SK-N-SH (cell line): Measurements from ENCODE around the gene IRF2. TPM values are rescaled to one million over a fixed set of nuclear protein-coding genes. Genes with fewer than 3 reads are reported as not detected.

Experiments
- CTCF ChIA-PET: fragments of 300-600, 350-600 bp; formaldehyde crosslinking; extraction: SDS; loops from one replicate; lab custom pipeline; 2021; lab: Yijun Ruan, JAX
- POLR2A ChIA-PET: fragments of 350-600 bp; sonication (Branson Sonifier 250); formaldehyde crosslinking; extraction: SDS; loops from one replicate; lab custom pipeline; 2020; ENCODE audit warnings: antibody characterized with exemption, inconsistent platforms; lab: Yijun Ruan, JAX
- DNase-seq: peaks from one replicate; pipeline ENCODE4 v3.0.0; 2012
- H2AFZ ChIP-seq: fragments of 200-600 bp; sonication (generic); 2 replicates; pipeline ENCODE4 v1.8.1; 2016; ENCODE audit warnings: antibody characterized with exemption, mild to moderate bottlenecking, low read depth
- H3F3A ChIP-seq: fragments of 200-600 bp; sonication (generic); replicated peaks from 2 replicates; pipeline ENCODE3; 2016; ENCODE audit warnings: antibody characterized with exemption, mild to moderate bottlenecking; ENCODE audit not compliant: insufficient read depth
- H3K27ac ChIP-seq, 2 experiments: fragments of 200-500 bp in 1 of 2; fragments of 200-600 bp in 1 of 2; sonication (Bioruptor generic) in 1 of 2; sonication (generic), shearing (Covaris generic) in 1 of 2; 2 replicates each; pipeline versions ENCODE4 v1.5.1 to v1.6.1; 2014 to 2016; ENCODE audit warnings: low read depth in 2 of 2, inconsistent platforms in 1 of 2, low read length in 1 of 2, mild to moderate bottlenecking in 1 of 2, mixed read lengths in 1 of 2
- H3K27me3 ChIP-seq: fragments of 200-600 bp; sonication (generic), shearing (Covaris generic); 2 replicates; pipeline ENCODE4 v1.6.1; 2016; ENCODE audit warnings: mixed run types; ENCODE audit not compliant: insufficient read depth
- H3K36me3 ChIP-seq, 2 experiments: fragments of 200-500 bp in 1 of 2; fragments of 200-600 bp in 1 of 2; sonication (Bioruptor generic) in 1 of 2; sonication (generic) in 1 of 2; replicated peaks in 1 of 2; 2 replicates each; pipeline versions ENCODE3 to v1.5.1; 2014 to 2016; ENCODE audit warnings: low read length in 1 of 2, mild to moderate bottlenecking in 1 of 2; ENCODE audit not compliant: insufficient read depth in 2 of 2, control insufficient read depth in 1 of 2
- H3K4me1 ChIP-seq, 2 experiments: fragments of 200-500 bp in 1 of 2; fragments of 200-600 bp in 1 of 2; sonication (Bioruptor generic) in 1 of 2; sonication (generic), shearing (Covaris generic) in 1 of 2; 2 replicates each; pipeline versions ENCODE4 v1.5.1 to v1.6.1; 2014 to 2016; ENCODE audit warnings: low read depth in 1 of 2, low read length in 1 of 2, mixed run types in 1 of 2; ENCODE audit not compliant: insufficient read depth in 2 of 2, control insufficient read depth in 1 of 2
- H3K4me2 ChIP-seq: fragments of 200-600 bp; sonication (generic), shearing (Covaris generic); 2 replicates; pipeline ENCODE4 v1.6.1; 2017; ENCODE audit warnings: mixed run types
- H3K4me3 ChIP-seq, 2 experiments: fragments of 200-500 bp in 1 of 2; fragments of 200-600 bp in 1 of 2; sonication (Bioruptor generic) in 1 of 2; sonication (generic), shearing (Covaris generic) in 1 of 2; 2 replicates each; pipeline versions ENCODE4 v1.5.1 to v1.8.1; 2014 to 2016; ENCODE audit warnings: low read depth in 2 of 2, inconsistent platforms in 1 of 2, low read length in 1 of 2, mild to moderate bottlenecking in 1 of 2, mixed read lengths in 1 of 2, moderate library complexity in 1 of 2
- H3K79me2 ChIP-seq: fragments of 200-600 bp; sonication (generic); 2 replicates; pipeline ENCODE4 v1.8.1; 2017; ENCODE audit warnings: mild to moderate bottlenecking; ENCODE audit not compliant: insufficient read depth
- H3K9ac ChIP-seq: fragments of 200-600 bp; sonication (generic); 2 replicates; pipeline ENCODE4 v1.6.1; 2017; ENCODE audit warnings: mixed run types
- H3K9me2 ChIP-seq: fragments of 200-600 bp; sonication (generic); 2 replicates; pipeline ENCODE4 v1.6.1; 2017; ENCODE audit warnings: mixed run types
- H3K9me3 ChIP-seq: fragments of 200-600 bp; sonication (generic); 2 replicates; pipeline ENCODE4 v1.6.1; 2017; ENCODE audit warnings: mixed run types, mild to moderate bottlenecking, moderate library complexity
- H4K20me1 ChIP-seq: fragments of 200-600 bp; sonication (generic); 2 replicates; pipeline ENCODE4 v1.6.1; 2017; ENCODE audit warnings: mild to moderate bottlenecking, mixed run types; ENCODE audit not compliant: insufficient read depth
- EZH2phosphoT487 ChIP-seq: fragments of 200-600 bp; sonication (generic); IDR thresholded peaks from 2 replicates; pipeline ENCODE4 v1.6.1; 2017; ENCODE audit warnings: low read depth, mixed run types, mild to moderate bottlenecking, antibody characterized with exemption, moderate library complexity, borderline replicate concordance
- FOXJ3 ChIP-seq: sonication (generic); formaldehyde crosslinking; IDR thresholded peaks from 2 replicates; pipeline ENCODE4 v1.5.1; 2020; ENCODE audit warnings: mild to moderate bottlenecking, missing genetic modification reagents
- FOXM1 ChIP-seq: IDR thresholded peaks from 2 replicates; pipeline ENCODE4 v1.4.0; 2012; ENCODE audit warnings: low read depth, mild to moderate bottlenecking
- GABPA ChIP-seq: IDR thresholded peaks from 2 replicates; pipeline ENCODE4 v1.4.0; 2012; ENCODE audit warnings: low read depth, mild to moderate bottlenecking
- POLR2AphosphoS5 ChIP-seq: IDR thresholded peaks from 2 replicates; pipeline ENCODE4 v1.6.1; 2012; ENCODE audit warnings: low read depth, low read length
- RFX5 ChIP-seq: IDR thresholded peaks from 2 replicates; pipeline ENCODE4 v1.6.1; 2012; ENCODE audit warnings: mild to moderate bottlenecking, improper control_type of control experiment, low read length
- RXRA ChIP-seq: IDR thresholded peaks from 2 replicates; pipeline ENCODE4 v1.4.0; 2012; ENCODE audit warnings: low read depth, mild to moderate bottlenecking, borderline replicate concordance
- whole genome bisulfite sequencing: methylation state at CpG from one replicate; pipeline ENCODE4 v1.1.6; 2017; ENCODE audit warnings: low lambda C conversion rate; 5-methylcytosine and 5-hydroxymethylcytosine counted together
- polyA plus RNA-seq, 3 experiments: library from polyadenylated mRNA; depleted of rRNA; stranded (reverse); fragments of >200 nt; gene quantifications; 2 replicates each; pipeline ENCODE4 v1.2.3, GENCODE V29; 2012
- TF ChIP-seq, protein P1 (sequence below): IDR thresholded peaks from 2 replicates; pipeline ENCODE4 v1.4.0; 2012; ENCODE audit warnings: low read depth
- TF ChIP-seq, protein P2 (sequence below): IDR thresholded peaks from 2 replicates; pipeline ENCODE4 v1.6.1; 2012; ENCODE audit warnings: mild to moderate bottlenecking, low read depth, low read length, moderate library complexity
- TF ChIP-seq, protein P3 (sequence below): IDR thresholded peaks from 2 replicates; pipeline ENCODE4 v1.4.0; 2012; ENCODE audit warnings: low read depth, borderline replicate concordance

IRF2 gene
- polyA plus RNA-seq, 1 of the 3 experiments (the other 2 are of a cell fraction): 23.3 TPM

DNA sequence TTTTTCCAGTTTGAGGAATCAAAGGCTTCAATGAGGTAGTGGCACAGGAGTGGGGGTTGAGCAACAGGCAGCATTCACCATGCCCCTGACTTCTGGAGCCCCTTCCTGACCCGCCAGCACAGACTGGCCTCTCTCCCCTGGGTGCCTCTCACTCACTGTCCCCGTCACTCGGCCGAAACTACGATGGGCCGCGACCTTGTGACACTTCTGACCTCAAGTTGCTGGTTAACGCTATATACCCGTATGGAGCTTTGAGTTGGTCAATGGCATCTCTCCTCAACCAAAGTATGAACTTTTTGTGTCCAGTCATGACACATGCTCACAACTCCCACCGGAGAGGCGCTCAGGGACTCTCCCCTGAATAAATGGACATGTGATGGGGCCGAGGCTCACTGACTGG, 72.1 kb downstream of the IRF2 start:
- Histone ChIP-seq H2AFZ (no peak overlapping the region), H3K9me3 (no peaks in the 10 kb centered on the region), H3K27me3 (no peaks in the 10 kb centered on the region), H3K36me3 (peaks cover 27 to 45% of the 10 kb centered on the region in 2 experiments), H4K20me1 (no peaks in the 10 kb centered on the region), H3K4me2 (no peak overlapping the region), H3K9ac (no peak overlapping the region), H3K27ac (no peak overlapping the region), H3K79me2 (no peaks in the 10 kb centered on the region), H3K4me1 (peaks cover 8 to 20% of the 10 kb centered on the region in 2 experiments), H3K4me3 (no peak overlapping the region), H3K9me2 (no peaks in the 10 kb centered on the region), H3F3A (peaks cover 13% of the 10 kb centered on the region)
- CTCF ChIA-PET: interaction anchor here (1.3 to 1.9 kb wide), 2 partner anchors 10 kb away, joined by 3 to 5 read pairs; no protein-coding TSS in a partner anchor
- DNase-seq: no peak
- WGBS: 92% methylated on average over 11 of the region's 12 CpGs
- TF ChIP-seq, protein P1, sequence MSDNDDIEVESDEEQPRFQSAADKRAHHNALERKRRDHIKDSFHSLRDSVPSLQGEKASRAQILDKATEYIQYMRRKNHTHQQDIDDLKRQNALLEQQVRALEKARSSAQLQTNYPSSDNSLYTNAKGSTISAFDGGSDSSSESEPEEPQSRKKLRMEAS: no peak
- TF ChIP-seq, protein P2, sequence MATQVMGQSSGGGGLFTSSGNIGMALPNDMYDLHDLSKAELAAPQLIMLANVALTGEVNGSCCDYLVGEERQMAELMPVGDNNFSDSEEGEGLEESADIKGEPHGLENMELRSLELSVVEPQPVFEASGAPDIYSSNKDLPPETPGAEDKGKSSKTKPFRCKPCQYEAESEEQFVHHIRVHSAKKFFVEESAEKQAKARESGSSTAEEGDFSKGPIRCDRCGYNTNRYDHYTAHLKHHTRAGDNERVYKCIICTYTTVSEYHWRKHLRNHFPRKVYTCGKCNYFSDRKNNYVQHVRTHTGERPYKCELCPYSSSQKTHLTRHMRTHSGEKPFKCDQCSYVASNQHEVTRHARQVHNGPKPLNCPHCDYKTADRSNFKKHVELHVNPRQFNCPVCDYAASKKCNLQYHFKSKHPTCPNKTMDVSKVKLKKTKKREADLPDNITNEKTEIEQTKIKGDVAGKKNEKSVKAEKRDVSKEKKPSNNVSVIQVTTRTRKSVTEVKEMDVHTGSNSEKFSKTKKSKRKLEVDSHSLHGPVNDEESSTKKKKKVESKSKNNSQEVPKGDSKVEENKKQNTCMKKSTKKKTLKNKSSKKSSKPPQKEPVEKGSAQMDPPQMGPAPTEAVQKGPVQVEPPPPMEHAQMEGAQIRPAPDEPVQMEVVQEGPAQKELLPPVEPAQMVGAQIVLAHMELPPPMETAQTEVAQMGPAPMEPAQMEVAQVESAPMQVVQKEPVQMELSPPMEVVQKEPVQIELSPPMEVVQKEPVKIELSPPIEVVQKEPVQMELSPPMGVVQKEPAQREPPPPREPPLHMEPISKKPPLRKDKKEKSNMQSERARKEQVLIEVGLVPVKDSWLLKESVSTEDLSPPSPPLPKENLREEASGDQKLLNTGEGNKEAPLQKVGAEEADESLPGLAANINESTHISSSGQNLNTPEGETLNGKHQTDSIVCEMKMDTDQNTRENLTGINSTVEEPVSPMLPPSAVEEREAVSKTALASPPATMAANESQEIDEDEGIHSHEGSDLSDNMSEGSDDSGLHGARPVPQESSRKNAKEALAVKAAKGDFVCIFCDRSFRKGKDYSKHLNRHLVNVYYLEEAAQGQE: no peak
- TF ChIP-seq GABPA (no peak), FOXM1 (no peak), FOXJ3 (no peak), RXRA (no peak), POLR2AphosphoS5 (no peak), EZH2phosphoT487 (no peak), RFX5 (no peak)
- TF ChIP-seq, protein P3, sequence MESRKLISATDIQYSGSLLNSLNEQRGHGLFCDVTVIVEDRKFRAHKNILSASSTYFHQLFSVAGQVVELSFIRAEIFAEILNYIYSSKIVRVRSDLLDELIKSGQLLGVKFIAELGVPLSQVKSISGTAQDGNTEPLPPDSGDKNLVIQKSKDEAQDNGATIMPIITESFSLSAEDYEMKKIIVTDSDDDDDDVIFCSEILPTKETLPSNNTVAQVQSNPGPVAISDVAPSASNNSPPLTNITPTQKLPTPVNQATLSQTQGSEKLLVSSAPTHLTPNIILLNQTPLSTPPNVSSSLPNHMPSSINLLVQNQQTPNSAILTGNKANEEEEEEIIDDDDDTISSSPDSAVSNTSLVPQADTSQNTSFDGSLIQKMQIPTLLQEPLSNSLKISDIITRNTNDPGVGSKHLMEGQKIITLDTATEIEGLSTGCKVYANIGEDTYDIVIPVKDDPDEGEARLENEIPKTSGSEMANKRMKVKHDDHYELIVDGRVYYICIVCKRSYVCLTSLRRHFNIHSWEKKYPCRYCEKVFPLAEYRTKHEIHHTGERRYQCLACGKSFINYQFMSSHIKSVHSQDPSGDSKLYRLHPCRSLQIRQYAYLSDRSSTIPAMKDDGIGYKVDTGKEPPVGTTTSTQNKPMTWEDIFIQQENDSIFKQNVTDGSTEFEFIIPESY: no peak
- POLR2A ChIA-PET: no interaction called here
